ENCODE data around the gene GMPPA. TPM values are rescaled to one million over a fixed set of nuclear protein-coding genes. Genes with fewer than 3 reads are reported as not detected.

Gene GMPPA
- total and polyA plus RNA-seq, 4 donors, result 19.0 to 29.8 (median 21.4) TPM

DNA sequence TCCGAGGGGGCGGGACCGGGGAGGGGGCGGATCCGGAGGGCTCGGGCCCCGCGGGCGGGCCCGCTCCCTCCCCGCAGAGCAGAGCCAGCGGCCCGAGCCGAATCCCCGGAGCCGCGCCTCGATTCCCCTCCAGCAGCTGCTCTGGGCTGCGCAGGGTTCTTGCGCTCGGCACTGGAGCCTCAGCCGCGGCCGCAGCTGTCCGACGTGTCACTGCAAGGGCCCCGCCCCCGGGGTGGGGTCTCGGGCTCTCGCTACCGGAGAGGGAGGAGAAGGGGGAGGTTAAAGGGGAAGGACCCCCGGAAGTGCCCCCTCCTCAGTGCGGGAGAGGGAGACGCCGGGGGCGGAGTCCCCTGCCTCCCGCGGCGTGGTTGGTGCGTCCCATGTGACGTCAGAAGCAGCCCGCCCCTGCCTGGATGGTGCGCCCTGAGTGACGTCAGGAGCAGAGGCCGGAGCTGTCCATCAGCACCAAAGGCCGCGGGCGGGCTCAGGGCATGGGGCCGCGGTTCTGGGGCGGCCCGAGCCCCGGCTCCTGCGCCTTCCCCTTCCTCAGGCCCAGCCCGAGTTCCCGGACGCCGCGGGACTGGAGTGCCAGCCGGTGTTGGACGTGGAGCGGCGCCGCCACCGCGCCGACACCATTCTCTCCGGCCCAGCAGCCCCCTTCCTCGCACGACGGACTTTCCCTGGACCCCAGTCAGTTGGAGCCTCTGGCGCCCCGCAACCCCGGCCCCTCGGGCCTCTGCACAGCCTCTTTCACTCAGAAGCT is 45.1 kb downstream of the GMPPA start, which contains the start of the genes CHPF and TMEM198:
TSS of gene CHPF (minus strand) at position 214 of the 763 bp plus-strand sequence. CDS start 271 bp downstream, outside the sequence.
TSS of gene TMEM198 (plus strand) at position 433 of the 763 bp plus-strand sequence. CDS start 700 bp downstream, outside the sequence.
- peak; percentile 90 to 100 (median 97) for DNase-seq (ENCODE audit: low read depth in 4 of 6, low spot score in 6 of 6)
- no peaks in the 10 kb centered on the region for H3K9me3 ChIP-seq (ENCODE audit: control insufficient read depth, insufficient read depth, low read length)
- peak within 1 kb of the TSS; percentile 91 for H3K27ac ChIP-seq (ENCODE audit: low read depth, low read length)
- H3K27me3 ChIP-seq (ENCODE audit: control insufficient read depth, insufficient read depth, low read length), result no peaks in the 10 kb centered on the region
- WGBS (ENCODE audit: insufficient coverage), result 0% methylated on average over 73 of the region's 75 CpGs
- H3K4me3 ChIP-seq (ENCODE audit: low read depth, low read length), result peak within 1 kb of the TSS; percentile 75
- H3K4me1 ChIP-seq (ENCODE audit: control insufficient read depth, insufficient read depth, low read length), result peaks cover 52% of the 10 kb centered on the region
- peaks cover 59% of the 10 kb centered on the region for H3K36me3 ChIP-seq (ENCODE audit: control insufficient read depth, insufficient read depth, low read length)

DNA sequence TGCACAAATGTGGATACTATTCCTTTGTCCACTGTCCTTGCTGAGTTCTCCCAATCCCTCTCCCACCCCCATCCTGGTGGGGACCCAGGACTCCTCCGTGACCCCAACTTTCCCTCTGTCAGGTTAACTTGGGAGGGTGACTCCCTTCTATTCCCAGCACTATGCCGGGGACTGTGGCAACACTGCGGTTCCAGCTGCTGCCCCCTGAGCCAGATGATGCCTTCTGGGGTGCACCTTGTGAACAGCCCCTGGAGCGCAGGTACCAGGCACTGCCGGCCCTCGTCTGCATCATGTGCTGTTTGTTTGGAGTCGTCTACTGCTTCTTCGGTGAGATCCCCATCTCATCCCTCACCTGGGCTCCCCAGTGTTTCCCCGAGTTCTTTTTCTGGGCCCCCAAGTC is 45.9 kb downstream of the GMPPA start:
- Histone ChIP-seq H3K9me3 (ENCODE audit: control insufficient read depth, insufficient read depth, low read length) (no peaks in the 10 kb centered on the region), H3K36me3 (ENCODE audit: control insufficient read depth, insufficient read depth, low read length) (peaks cover 59% of the 10 kb centered on the region), H3K27ac (ENCODE audit: low read depth, low read length) (peak overlapping the region; percentile 82), H3K4me1 (ENCODE audit: control insufficient read depth, insufficient read depth, low read length) (peaks cover 44% of the 10 kb centered on the region), H3K4me3 (ENCODE audit: low read depth, low read length) (peak overlapping the region; percentile 75), H3K27me3 (ENCODE audit: control insufficient read depth, insufficient read depth, low read length) (no peaks in the 10 kb centered on the region)
- no peak for DNase-seq (ENCODE audit: low read depth in 4 of 6, low spot score in 6 of 6)
- 40% methylated on average over 5 of the region's 9 CpGs for WGBS (ENCODE audit: insufficient coverage)

DNA sequence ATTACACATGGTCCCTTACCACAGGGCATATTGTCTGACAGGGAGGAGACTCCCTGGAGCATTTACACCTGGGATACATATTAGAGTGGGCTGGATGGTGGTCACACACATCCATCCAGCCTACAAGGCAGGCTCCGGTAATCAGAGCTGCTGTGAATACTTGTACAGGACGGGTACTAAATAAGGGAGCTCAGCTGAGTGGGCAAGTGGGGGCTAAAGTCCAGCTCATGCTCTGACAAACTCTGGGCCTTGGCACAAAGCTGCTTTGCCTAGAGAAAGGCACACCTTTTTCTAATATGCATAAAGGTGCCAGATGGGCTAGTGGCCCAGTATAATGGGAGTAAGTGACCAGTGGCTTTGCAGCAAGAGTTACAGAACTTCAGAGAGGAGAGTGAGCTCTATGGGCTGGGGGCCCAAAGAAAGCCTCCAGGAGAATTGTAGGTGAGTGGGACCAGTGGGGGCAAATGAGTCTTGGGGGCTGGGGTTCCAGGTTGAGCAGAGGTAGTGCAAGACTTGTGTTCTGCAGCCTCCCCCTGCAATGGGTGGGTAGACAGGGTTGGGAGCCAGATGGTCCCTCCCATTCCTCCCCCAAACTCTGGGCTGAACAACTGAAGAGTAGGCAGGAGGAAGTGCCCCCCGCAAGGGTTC is 46.7 kb downstream of the GMPPA start:
- no peak for DNase-seq (ENCODE audit: low read depth in 4 of 6, low spot score in 6 of 6)
- Histone ChIP-seq H3K27ac (ENCODE audit: low read depth, low read length) (no peak overlapping the region), H3K4me3 (ENCODE audit: low read depth, low read length) (no peak overlapping the region), H3K27me3 (ENCODE audit: control insufficient read depth, insufficient read depth, low read length) (no peaks in the 10 kb centered on the region), H3K36me3 (ENCODE audit: control insufficient read depth, insufficient read depth, low read length) (peaks cover 59% of the 10 kb centered on the region), H3K9me3 (ENCODE audit: control insufficient read depth, insufficient read depth, low read length) (no peaks in the 10 kb centered on the region), H3K4me1 (ENCODE audit: control insufficient read depth, insufficient read depth, low read length) (peaks cover 39% of the 10 kb centered on the region)
- WGBS (ENCODE audit: insufficient coverage), result 69% methylated on average over 3 of the region's 3 CpGs

DNA sequence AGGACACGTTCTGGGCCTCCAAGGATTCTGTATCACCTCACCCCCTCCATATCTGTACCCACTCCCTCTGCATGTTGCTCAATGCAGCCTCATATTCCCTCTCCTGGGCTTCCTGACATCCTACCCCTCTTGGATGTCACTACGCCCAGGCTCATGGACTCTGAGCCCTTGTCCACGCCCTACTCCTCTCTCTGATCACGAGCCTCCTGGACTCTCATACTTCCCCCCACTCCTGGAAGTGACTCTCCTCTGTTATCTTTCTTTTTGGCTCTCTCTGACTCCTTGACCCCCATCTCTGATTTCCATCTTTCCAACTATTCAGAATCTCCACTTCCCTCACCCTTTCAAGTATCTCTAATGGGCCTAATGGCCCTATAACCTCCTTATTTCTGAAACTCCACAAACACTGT is 47.3 kb downstream of the GMPPA start:
- Histone ChIP-seq H3K4me1 (ENCODE audit: control insufficient read depth, insufficient read depth, low read length) (peaks cover 42% of the 10 kb centered on the region), H3K9me3 (ENCODE audit: control insufficient read depth, insufficient read depth, low read length) (no peaks in the 10 kb centered on the region), H3K36me3 (ENCODE audit: control insufficient read depth, insufficient read depth, low read length) (peaks cover 59% of the 10 kb centered on the region), H3K4me3 (ENCODE audit: low read depth, low read length) (no peak overlapping the region), H3K27me3 (ENCODE audit: control insufficient read depth, insufficient read depth, low read length) (no peaks in the 10 kb centered on the region), H3K27ac (ENCODE audit: low read depth, low read length) (no peak overlapping the region)
- WGBS (ENCODE audit: insufficient coverage), result 76% methylated on average over 4 of the region's 4 CpGs
- no peak for DNase-seq (ENCODE audit: low read depth in 4 of 6, low spot score in 6 of 6)

DNA sequence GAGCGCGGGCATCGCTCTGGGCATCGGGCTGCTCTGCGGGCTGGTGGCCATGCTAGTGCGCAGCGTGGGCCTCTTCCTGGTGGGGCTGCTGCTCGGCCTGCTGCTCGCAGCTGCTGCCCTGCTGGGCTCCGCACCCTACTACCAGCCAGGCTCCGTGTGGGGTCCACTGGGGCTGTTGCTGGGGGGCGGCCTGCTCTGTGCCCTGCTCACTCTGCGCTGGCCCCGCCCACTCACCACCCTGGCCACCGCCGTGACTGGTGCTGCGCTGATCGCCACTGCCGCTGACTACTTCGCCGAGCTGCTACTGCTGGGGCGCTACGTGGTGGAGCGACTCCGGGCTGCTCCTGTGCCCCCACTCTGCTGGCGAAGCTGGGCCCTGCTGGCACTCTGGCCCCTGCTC is 48.9 kb downstream of the GMPPA start:
- Histone ChIP-seq H3K4me1 (ENCODE audit: control insufficient read depth, insufficient read depth, low read length) (peaks cover 47% of the 10 kb centered on the region), H3K9me3 (ENCODE audit: control insufficient read depth, insufficient read depth, low read length) (no peaks in the 10 kb centered on the region), H3K27ac (ENCODE audit: low read depth, low read length) (no peak overlapping the region), H3K4me3 (ENCODE audit: low read depth, low read length) (no peak overlapping the region), H3K27me3 (ENCODE audit: control insufficient read depth, insufficient read depth, low read length) (peaks cover 3% of the 10 kb centered on the region), H3K36me3 (ENCODE audit: control insufficient read depth, insufficient read depth, low read length) (peaks cover 55% of the 10 kb centered on the region)
- WGBS (ENCODE audit: insufficient coverage), result 92% methylated on average over 26 of the region's 26 CpGs
- DNase-seq (ENCODE audit: low read depth in 4 of 6, low spot score in 6 of 6), result no peak

DNA sequence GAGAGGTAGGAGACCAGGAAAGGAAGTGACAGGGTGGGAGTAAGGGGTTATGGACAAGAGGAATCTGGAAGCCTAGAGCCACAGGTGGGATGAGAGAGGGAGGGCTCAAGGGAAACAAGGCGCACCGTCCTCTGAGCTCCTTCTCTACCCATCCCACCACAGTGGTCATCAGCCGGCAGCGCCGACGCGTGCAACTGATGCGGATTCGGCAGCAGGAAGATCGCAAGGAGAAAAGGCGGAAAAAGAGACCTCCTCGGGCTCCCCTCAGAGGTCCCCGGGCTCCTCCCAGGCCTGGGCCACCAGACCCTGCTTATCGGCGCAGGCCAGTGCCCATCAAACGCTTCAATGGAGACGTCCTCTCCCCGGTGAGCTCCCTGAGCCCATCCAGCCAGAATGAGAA is 50.3 kb downstream of the GMPPA start:
- H3K27me3 ChIP-seq (ENCODE audit: control insufficient read depth, insufficient read depth, low read length), result peaks cover 3% of the 10 kb centered on the region
- no peak overlapping the region for H3K27ac ChIP-seq (ENCODE audit: low read depth, low read length)
- H3K36me3 ChIP-seq (ENCODE audit: control insufficient read depth, insufficient read depth, low read length), result peaks cover 59% of the 10 kb centered on the region
- DNase-seq (ENCODE audit: low read depth in 4 of 6, low spot score in 6 of 6), result no peak
- H3K4me3 ChIP-seq (ENCODE audit: low read depth, low read length), result no peak overlapping the region
- peaks cover 54% of the 10 kb centered on the region for H3K4me1 ChIP-seq (ENCODE audit: control insufficient read depth, insufficient read depth, low read length)
- no peaks in the 10 kb centered on the region for H3K9me3 ChIP-seq (ENCODE audit: control insufficient read depth, insufficient read depth, low read length)
- WGBS (ENCODE audit: insufficient coverage), result 94% methylated on average over 16 of the region's 18 CpGs

DNA sequence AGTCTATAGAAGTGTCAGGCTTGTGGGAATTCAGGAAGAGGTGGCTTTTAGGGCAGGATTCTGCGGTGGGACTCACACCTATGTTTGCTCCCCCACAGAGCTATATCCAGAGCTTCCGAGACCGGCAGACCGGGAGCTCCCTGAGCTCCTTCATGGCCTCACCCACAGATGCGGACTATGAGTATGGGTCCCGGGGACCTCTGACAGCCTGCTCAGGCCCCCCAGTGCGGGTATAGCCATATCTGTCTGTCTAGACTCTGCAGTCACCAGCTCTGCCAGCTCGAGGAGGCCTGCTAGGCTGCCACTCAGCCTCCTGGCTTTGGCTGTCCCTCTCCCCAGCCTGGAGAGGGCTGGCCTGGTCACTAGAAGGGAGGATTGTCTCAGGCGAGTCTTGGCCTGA is 50.9 kb downstream of the GMPPA start:
- Histone ChIP-seq H3K36me3 (ENCODE audit: control insufficient read depth, insufficient read depth, low read length) (peaks cover 65% of the 10 kb centered on the region), H3K9me3 (ENCODE audit: control insufficient read depth, insufficient read depth, low read length) (no peaks in the 10 kb centered on the region), H3K27ac (ENCODE audit: low read depth, low read length) (no peak overlapping the region), H3K4me3 (ENCODE audit: low read depth, low read length) (no peak overlapping the region), H3K4me1 (ENCODE audit: control insufficient read depth, insufficient read depth, low read length) (peaks cover 47% of the 10 kb centered on the region), H3K27me3 (ENCODE audit: control insufficient read depth, insufficient read depth, low read length) (peaks cover 3% of the 10 kb centered on the region)
- DNase-seq (ENCODE audit: low read depth in 4 of 6, low spot score in 6 of 6), result no peak
- 88% methylated on average over 7 of the region's 9 CpGs for WGBS (ENCODE audit: insufficient coverage)

DNA sequence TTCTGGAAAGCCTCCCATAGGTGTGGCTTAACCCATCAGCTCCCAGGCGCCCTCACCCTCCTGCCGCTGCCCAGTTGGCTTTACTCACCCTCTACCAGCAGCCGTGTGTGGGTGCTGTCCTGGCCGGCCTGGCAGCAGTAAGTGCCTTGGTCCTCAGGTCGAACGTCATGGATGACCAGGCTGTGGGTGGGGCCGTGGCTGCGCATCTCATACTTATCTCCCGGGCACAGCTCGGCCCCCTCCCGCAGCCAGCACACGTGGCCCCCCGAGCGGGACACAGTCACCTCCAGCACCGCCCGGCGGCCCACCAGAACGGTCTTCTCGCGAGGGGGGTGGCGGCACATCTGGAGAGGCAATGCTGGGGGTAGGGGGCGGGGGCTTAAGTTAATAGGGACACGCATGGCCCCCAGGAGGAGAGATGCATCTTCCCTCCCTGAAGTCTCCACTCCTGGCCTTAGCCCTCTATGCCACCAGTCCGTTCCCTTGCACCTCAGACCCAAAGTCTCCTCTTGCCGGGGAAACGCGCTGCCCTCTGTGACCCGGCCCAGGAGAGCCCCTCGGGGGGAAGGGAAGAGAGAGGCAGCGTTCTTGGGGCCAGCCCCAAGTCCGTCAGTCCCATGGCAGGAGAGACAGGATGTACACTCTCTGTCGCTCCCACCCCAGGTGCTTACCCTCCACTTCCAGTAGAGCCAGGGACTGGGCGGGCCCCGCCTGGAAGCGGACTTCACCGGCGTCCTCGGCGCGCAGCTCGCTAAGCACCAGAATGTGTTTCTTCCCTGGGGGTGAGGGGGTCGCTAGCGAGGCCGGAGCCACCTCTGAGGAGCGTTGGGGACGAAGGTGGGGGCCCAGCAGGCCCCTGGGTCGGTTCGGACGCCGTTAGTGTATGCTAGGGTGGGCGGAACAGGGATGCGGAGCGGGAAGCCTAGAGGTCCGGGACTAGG is 53.0 kb downstream of the GMPPA start:
- Histone ChIP-seq H3K36me3 (ENCODE audit: control insufficient read depth, insufficient read depth, low read length) (peaks cover 67% of the 10 kb centered on the region), H3K27ac (ENCODE audit: low read depth, low read length) (peak overlapping the region; percentile 59), H3K27me3 (ENCODE audit: control insufficient read depth, insufficient read depth, low read length) (peaks cover 3% of the 10 kb centered on the region), H3K4me1 (ENCODE audit: control insufficient read depth, insufficient read depth, low read length) (peaks cover 38% of the 10 kb centered on the region), H3K4me3 (ENCODE audit: low read depth, low read length) (peak overlapping the region; percentile 64), H3K9me3 (ENCODE audit: control insufficient read depth, insufficient read depth, low read length) (no peaks in the 10 kb centered on the region)
- 5% methylated on average over 41 of the region's 54 CpGs for WGBS (ENCODE audit: insufficient coverage)
- peak in 1 of 6 donors; percentile 34 for DNase-seq (ENCODE audit: low read depth in 4 of 6, low spot score in 6 of 6)

Measured in spinal cord (tissue), 10 donors.